ENCODE data around the gene RANBP9.

RANBP9 gene

DNA sequence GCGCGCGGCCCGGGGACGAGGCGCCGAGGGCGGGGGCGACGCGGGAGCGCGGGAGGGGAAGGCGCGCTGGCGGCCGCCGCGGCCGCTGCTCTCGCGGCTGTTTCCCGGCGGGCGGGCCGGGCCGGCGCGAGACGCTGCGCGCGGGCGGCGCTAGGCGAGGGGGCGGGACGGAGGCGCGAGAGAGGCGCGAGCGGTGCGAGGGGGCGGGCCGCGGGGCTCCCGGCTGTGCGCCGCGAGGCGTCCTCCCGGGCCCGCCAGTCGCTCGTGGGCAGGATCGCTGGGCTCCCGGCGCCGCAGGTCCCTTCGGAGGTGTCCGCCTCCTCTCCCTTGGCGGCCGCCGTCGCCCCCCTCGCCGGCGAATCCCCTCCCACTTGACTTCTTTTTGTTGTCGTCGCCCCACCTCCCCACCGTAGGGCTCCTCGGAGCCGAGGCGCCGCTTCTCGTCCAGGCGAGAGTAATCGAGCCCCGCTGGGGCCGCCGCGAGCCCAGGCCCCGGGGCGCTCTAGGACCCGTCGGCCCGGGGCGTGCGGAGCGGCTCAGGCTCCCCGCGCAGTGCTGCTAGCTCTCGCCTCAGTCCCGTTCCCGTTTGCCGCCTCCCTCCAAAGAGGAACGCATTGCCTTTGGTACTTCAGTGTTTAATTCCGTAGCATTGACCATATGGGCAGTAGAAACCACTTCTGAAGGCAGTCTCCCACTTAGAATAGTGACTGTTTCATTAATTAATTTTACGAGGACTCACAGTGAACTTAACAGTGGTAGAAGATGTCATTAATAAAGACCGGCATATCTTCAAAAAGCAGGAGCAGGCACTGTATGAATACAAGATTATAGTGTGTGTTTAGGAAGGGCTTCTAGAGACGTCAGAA, at the start of gene RANBP9:
RANBP9 (minus strand) TSS at position 103 of the 866 bp plus-strand sequence. CDS start 330 bp downstream, outside the sequence.
- DNase-seq: peak; percentile 81

DNA sequence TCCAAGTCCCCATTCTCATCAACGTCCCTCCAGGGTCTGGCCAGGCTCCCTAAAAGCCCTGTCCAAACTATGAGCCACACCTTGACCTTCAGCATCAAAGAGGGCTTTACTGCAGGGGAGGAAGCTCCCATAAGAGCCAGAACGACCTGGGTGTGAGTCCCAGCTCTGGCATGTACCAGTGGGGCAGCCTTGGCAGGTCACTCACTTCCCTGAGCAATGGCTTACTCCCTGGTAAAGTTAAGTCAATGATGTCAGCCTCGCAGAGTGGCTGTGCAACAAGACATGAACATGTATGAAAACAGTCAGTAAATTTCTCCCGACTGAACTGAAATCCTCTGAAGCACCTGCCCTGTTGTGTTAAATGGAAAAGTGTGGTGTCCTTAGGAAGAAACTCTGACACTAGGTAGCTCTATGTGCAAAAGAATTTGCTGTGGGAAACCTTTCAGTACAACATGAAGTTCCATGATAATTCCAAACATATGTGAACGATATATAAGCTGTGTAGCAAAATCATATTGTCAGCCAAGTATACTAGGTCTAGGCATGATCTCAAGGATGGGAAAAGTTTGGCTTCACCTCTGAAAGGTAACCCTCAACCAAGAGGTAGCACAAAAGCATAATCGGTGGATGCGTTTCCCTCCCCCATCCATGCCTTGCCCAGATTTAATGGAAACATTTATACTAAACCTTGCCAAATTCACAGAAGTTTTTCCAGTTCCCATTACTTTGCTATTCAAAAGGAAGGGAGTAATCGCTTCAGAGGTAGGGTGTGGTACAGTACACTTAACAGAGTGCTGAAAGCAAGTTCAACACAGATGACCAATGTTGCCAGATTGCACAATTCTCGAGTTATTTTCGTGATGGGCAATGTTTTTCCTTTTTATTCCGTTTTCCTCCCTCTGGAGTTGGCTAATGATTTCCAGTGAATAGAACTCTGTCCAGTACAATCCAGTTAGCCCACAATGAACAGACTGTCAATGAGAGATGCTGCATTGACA, 49.0 kb upstream of the RANBP9 start:
- no peak for DNase-seq

DNA sequence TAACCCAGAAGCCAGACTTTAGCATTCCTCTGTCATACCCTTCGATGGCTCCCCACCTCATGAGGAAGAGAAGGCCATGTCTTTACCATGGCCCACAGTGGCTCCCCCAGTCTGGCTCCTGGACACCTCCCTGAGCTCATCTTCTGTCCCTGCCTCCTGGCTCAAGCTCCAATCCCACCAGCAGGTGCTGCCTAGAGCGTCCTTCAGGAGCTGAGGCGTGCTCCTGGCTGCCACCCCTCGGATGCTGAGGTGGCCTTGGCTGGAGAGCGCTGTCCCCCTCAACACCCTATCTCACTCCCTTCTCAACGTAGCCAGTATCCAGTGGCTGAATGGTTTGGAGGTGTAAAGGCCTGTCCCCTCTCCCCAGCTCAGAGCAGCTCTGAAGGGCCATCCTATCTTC, 47.4 kb upstream of the RANBP9 start:
- DNase-seq: no peak

DNA sequence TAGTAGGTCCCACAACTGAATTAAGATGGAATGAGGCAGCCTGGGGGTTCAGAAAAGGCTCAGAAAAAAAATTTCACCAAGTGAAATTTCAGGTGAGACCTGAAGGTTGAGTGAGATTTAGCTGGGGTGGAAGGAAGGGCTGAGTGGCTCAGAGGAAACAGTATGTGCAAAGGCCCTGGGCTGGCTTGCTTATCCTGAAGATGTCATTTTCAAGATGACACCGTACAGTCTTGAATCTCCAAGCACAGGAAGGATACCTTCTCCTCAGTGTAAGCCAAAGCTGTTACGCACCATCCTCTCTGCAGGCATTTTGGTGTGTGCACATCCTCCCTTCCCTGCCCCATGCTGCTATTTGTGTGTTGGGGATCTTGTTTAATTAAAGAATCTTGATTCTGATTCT, 43.0 kb upstream of the RANBP9 start:
- DNase-seq: no peak

DNA sequence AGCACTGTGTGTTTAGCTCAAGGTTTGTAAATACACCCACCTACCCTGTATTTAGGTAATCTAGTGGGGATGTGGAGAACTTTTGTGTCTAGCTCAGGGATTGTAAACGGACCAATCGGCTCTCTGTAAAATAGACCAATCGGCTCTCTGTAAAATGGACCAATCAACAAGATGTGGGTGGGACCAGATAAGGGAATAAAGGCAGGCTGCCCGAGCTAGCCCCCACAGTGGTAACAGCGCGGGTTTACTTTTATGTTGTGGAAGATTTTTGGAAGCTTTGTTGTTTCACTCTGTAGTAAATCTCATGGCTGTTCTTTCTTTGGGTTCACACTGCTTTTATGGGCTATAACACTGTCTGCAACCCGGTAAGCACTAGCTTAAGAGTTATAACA, 32.1 kb upstream of the RANBP9 start:
- no peak for DNase-seq

DNA sequence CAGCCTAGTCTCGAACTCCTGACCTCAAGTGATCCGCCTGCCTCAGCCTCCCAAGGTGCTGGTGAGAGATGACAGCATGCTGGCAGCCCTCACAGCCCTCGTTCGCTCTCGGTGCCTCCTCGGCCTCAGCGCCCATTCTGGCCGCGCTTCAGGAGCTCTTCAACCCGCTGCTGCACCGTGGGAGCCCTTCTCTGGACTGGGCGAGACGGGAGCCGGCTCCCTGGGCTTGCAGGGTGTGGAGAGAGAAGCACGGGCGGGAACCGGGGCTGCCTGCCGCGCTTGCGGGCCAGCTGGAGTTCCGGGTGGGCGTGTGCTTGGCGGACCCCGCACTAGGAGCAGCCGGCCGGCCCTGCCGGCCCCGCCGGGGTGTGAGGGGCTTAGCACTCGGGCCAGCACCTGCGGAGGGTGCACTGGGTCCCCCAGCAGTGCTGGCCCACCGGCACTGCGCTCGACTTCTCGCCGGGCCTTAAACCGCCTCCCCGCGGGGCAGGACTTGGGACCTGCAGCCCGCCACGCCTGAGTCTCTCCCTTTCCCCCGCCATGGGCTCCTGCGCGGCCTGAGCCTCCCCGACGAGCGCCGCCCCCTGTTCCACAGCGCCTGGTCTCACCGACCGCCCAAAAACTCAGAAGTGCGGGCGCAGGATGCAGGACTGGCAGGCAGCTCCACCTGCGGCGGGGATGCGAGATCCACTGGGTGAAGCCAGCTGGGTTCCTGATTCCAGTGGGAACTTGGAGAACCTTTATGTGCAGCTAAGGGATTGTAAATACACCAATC, 31.5 kb upstream of the RANBP9 start:
- no peak for DNase-seq

DNA sequence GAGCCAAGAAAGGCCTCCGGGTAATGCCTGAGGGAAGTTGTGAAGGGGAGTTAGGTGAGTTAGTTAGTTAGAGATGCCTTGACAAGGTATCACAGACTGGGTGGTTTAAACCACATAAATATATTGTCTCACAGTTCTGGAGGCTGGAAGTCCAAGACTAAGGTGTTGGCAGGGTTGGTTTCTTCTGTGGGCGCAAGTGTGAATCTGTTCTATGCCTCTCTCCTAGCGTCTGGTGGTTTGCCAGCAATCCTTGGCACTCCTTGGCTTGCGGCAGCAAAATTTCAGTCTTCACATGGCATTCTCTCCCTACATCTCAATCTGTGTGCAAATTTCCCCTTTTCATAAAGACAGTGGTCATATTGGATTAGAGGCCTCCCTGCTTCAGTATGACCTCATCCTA, 29.7 kb upstream of the RANBP9 start:
- no peak for DNase-seq

DNA sequence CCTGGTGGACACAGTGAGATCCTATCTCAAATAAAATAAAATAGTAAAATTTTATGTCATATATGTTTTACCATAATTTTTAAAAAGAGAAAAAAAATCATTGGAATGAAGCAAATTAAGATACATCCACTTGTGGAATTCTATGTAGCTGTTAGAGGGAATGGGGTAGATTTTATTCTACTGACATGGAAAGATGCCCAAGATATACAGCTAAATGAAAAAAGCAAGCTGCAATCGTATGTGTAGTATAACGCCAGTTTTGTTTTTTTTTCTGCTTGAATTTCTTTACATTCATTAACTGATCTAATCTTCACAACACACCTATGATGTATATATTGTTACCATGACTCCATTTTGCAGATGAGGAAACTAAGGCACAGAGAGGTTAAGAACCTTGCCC, 23.4 kb upstream of the RANBP9 start:
- DNase-seq: no peak

DNA sequence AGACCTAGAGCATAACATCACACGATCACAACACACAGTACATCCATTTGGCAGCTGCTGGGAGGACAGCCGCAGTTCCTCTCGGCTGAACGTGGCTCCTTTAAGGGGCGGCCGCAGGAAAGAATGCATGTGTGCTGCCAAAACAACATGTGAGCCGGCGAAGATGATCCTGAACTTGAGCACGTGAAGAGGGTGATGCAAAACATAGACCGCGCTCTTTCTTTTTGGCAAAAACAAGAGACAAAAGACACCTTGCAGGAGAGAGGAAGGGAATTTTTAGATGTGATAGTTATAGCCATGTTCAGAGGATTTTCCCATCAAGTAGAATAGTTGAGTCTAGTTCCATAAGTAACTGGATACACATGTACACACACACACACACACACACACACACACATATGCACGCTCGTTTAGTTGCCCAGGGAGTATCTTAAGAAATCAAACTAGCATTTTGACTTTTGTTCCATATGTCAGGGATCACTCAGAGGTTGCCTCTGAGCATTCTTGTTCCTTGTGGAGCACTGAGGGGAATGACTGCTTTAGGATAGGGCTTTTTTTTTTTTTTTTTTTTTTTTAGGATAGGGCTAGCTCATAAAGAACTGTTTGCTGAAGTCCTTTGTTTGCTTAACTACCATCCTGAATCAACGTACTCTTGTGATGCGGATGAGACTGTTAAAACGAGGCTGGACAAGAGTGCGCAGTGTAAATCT, 21.7 kb upstream of the RANBP9 start:
- DNase-seq: no peak

DNA sequence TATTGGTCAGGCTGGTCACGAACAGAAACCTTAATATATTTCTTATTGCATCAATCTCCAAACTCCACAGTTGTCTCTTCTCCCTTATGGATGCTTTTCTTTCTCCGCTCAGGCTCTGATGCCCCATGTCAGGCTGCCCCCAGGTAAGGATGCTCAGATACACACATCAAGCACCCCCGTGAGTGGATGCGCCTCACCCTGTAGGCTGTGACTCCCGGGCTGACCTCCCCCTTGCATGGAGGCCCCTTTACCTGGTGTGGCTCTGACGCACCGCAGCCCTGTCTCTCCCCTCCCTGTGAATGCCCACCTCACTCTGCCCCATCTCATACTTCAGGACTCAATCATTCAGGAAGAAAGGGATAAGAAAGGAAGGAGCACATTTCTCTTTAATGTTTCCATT, 19.1 kb upstream of the RANBP9 start:
- DNase-seq: no peak

DNA sequence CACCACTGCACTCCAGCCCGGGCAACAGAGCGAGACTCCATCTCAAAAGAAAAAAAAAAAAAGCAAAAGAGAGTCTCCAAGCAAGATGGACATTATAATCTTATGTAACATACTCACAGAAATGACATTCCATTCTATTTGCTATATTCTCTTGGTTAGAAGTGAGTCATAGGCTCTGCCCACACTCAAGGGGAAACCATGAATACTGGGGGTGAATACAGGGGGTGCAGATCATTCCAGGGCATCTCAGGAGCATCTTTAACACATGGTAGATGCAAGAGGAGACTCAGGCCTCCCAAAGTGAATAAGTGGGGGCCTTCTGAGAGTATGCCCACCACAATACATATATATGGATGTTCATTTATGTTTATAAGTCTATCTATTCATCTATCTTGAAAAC, 18.3 kb upstream of the RANBP9 start:
- no peak for DNase-seq

DNA sequence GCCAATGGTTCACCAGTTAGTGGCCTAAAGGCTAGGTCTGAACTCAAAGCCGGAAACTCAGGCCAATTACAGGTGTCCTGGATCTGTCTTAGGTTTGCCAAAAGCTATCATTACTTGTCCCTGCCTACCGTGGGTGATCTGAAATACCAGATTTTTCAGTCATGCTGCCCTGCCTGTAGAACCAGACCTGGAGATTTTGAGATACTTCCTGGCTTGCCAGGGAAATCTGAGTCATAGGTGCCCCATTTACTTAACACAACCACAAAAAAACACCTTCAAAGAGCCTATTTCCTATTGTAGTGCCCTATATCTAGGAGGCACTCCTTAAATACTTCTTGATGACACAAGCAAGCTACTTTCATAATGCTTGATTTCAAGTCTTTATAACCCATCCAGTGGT, 13.9 kb upstream of the RANBP9 start:
- no peak for DNase-seq

DNA sequence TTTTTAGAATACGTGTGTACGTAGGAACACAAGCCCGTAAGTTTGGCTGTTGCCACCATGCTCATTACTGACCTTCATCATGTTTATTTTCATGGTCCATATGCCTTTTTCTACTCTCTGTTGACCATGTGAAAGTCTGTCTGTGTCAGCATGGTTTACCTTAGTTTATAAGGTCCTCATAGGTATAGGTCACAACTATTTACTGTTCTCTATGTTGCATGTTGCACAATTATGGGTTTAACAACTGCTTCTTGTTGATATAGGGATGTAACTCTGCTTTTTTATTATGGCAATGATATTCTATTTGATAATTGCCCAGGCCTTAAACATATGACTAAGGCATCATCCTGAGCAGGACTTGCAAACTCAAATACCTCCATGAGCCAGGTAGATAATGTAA, 13.4 kb upstream of the RANBP9 start:
- DNase-seq: no peak

DNA sequence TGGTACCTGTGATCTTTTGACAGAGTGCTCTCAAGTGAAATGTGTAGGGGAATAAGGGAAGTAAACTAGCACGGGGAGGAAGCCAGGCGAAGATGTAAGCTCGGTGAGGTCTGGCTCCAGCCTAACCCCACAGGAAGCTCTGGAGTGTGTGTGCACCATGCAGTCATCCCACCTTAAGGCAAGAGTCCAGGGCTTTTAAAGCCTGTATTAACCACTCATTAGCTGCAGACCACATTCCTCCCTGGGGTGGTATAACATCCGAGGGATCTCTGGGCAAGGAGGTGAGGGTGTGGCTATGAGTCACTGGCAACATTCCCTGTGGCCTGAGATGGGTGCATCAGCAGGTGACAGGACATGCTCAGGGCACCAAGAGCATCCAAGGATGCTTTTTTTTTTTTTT, 12.5 kb upstream of the RANBP9 start:
- no peak for DNase-seq

DNA sequence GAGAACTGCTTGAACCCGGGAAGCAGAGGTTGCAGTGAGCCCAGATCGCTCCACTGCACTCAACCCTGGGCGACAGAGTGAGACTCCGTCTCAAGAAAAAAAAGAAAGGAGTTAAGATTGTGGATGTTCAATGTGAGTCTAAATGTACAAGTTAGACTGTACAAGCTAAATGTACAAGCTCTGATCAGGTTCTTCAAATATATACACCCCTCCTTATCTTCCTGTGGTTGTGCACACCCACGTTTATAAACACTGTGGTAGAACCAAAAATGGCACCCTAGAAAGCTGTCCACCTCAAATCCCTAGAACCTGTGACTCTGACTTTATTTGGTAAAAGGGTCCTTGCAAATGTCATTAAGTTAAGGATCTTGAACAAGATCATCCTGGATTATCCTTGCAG, 11.2 kb upstream of the RANBP9 start:
- DNase-seq: no peak

DNA sequence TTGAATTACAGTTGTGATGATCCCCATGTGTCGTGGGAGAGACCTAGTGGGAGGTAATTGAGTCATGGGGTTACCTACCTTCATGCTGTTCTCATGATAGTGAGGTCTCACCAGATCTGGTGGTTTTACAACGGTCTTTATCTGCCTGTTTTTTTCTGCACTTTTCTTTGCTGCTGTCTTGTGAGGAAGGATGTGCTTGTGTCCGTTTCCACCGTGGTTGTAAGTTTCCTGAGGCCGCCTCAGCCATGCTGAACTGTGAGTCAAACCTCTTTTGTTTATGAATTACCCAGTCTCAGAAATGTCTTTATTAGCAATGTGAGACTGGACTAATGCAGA, 6.5 kb upstream of the RANBP9 start:
- DNase-seq: no peak

DNA sequence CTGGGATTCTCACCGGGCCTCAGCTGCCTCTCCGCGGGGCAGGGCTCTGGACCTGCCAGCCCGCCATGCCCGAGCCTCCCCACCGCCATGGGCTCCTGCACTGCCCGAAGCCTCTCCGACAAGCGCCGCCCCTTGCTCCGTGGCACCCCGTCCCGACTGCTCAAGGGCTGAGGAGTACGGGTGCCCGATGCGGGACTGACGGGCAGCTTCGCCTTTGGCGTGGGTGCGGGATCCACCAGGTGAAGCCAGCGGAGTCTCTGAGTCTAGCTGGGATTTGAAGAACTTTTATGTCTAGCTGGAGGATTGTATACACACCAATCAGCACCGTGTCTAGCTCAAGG, 5.3 kb upstream of the RANBP9 start:
- DNase-seq: no peak

DNA sequence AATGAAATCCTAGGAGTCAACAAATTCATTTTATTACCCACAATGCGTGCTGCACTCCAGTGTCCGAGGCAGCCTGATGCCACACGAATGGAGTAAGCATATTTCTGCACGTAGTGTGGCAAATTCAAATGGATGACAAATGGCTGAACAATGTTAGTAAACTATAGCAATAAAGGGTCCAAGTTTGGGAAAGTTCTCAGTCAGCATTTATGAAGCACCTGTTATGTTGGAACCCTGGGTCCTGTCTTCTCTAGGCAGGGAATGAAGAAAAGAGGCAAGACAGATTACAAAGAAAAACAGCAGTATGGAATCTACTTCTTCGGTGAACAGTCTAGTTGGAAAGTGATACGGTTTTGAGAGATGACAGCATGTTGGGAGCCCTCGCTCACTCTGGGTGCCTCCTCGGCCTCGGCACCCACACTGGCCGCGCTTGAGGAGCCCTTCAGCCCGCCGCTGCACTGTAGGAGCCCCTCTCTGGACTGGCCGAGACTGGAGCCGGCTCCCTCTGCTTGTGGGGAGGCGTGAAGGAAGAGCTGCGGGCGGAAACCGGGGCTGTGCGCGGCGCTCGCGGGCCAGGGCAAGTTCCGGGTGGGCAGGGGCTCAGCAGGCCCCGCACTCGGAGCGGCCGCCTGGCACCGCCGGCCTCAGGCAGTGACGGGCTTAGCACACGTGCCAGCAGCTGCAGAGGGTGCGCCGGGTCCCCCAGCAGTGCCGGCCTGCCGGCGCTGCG, 4.8 kb upstream of the RANBP9 start:
- no peak for DNase-seq

DNA sequence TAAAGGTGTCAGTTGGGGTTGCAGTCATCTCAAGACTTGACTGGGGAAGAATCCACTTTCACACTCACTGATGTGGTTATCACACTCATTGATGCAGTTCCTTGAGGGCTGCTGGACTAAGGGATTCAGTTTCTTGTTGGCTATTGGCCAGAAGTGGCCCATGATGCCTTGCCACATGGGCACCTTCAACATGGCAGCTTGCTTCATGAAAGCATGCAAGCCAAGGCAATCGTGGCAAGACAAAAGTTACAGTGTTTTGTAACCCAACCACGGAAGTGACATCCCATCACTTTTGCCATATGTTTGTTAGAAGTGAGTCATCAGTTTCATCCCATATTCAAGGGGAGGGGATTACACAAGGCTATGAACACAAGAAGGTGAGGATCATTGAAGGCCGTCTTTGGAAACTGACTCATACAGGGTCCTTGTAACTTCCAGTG, 3.8 kb upstream of the RANBP9 start:
- no peak for DNase-seq

DNA sequence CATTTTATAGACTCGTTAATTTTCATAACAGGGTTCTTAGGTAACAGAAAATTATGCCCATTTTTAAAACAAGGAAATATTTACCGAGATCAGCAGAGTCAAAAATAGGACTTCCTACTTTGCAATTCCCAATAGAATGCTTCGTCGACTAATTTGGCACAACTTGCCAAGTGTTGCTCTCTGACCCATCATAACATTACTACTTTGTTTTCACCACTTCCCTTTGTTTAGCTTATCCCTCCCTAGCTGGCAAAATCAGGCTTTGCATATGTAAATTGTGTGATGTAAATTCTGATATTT, 914 bp upstream of the RANBP9 start:
- no peak for DNase-seq

DNA sequence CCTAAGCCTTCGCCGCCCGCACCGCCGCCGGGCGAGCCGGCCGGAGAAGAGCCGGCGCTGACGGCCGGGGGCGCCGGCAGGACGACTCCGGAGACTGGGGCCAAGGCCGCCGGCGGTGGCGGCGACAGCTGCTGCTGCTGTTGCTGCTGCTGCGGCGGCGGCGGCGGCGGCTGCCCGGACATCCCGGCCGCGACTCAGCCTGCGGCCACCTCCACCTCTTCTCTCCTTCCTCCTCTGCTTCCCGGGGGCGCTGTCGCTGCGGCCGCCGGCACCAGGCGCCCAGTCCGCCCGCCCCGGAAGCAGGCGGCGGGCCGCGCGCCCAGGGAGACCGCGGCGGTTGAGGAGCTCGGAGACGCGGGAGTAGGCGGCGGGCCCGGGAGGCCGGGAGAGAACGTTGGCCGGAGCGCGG, 307 bp downstream of the RANBP9 start:
- DNase-seq: no peak
